ENCODE data around the gene KCNC1. TPM values are rescaled to one million over a fixed set of nuclear protein-coding genes. Genes with fewer than 3 reads are reported as not detected.

KCNC1 gene
- total and polyA plus RNA-seq, 9 of the 15 experiments (the other 6 are each of a cell fraction or from before 2014, with no cell fraction given), result 0.05 to 0.08 TPM; not detected in 7

GRCh38 chr11:17687946-17688670, 46.5 kb upstream of the KCNC1 start:
- ChIA-PET POLR2A (no interaction called here), CTCF (ENCODE audit: low intra/inter-chr PET ratio) (no interaction called here)
- no TSS peak for BruUV-seq (replicated peaks)
- no peaks in the 10 kb centered on the region for H3K36me3 ChIP-seq (ENCODE audit: control insufficient read depth, insufficient read depth, low read length)
- no peaks in the 10 kb centered on the region for H3K79me2 ChIP-seq (ENCODE audit: control insufficient read depth, insufficient read depth, low read length)
- no peaks in the 10 kb centered on the region for H3K9me1 ChIP-seq (ENCODE audit: control insufficient read depth, insufficient read depth, low read length)
- in situ Hi-C loops (cut with MboI), result no loop called here
- peaks cover 22 to 37% of the 10 kb centered on the region in 2 experiments; a peak in 4 of 5 replicates for H3K27me3 ChIP-seq (ENCODE audit: control insufficient read depth in 2 of 2, insufficient read depth in 2 of 2, low read length in 2 of 2)
- no peak overlapping the region for H3K9ac ChIP-seq (ENCODE audit: insufficient read depth in 1 of 2, low read depth in 2 of 2, low read length in 2 of 2)
- intact Hi-C loops (cut with micrococcal nuclease), result no loop called here
- no peaks in the 10 kb centered on the region for H3K4me1 ChIP-seq (replicated peaks in 1 of 2; ENCODE audit: control insufficient read depth in 2 of 2, insufficient read depth in 2 of 2, low read length in 2 of 2)
- no peaks in the 10 kb centered on the region for H4K20me1 ChIP-seq (replicated peaks; ENCODE audit: control insufficient read depth, insufficient read depth, low read length)
- no peak overlapping the region for H2AFZ ChIP-seq (ENCODE audit: low read depth, low read length)
- ATAC-seq (no peak), FAIRE-seq (no peak), DNase-seq (ENCODE audit: extremely low read depth in 1 of 4, low spot score in 3 of 4) (no peak)
- H3K27ac ChIP-seq (ENCODE audit: extremely low read depth, low read depth, low read length), result no peak overlapping the region
- WGBS (ENCODE audit: insufficient coverage, low coverage, missing lambda C conversion rate), result 0% methylated on average over 18 of the region's 18 CpGs
- no peak overlapping the region for H3K4me3 ChIP-seq
- H3K4me2 ChIP-seq (ENCODE audit: insufficient read depth, low read length), result no peak overlapping the region
- no peaks in the 10 kb centered on the region for H3K9me3 ChIP-seq (replicated peaks; ENCODE audit: control insufficient read depth, insufficient read depth, low read depth, low read length)
- TF ChIP-seq ESRRA (IDR thresholded peaks at IDR 0.05; ENCODE audit: borderline replicate concordance, low read depth), result no peak
- TF ChIP-seq HDAC1 (IDR thresholded peaks at IDR 0.05), result no peak
- TF ChIP-seq CREB3 (tag; conservative IDR thresholded peaks at IDR 0.05; ENCODE audit: low read depth), result no peak
- no peak for TF ChIP-seq SRSF9 (IDR thresholded peaks at IDR 0.05; ENCODE audit: borderline replicate concordance, low read depth, low read length)
- TF ChIP-seq ID3 (CRISPR knock-in tag; IDR thresholded peaks at IDR 0.05), result no peak
- TF ChIP-seq ID3 (tag; IDR thresholded peaks at IDR 0.05), result no peak
- TF ChIP-seq ZNF431 (CRISPR knock-in tag; IDR thresholded peaks at IDR 0.05), result no peak
- TF ChIP-seq ZBTB11 (CRISPR knock-in tag; IDR thresholded peaks at IDR 0.05), result no peak
- TF ChIP-seq THRAP3 (IDR thresholded peaks at IDR 0.05; ENCODE audit: borderline replicate concordance), result no peak
- TF ChIP-seq RERE (CRISPR knock-in tag; IDR thresholded peaks at IDR 0.05; ENCODE audit: borderline replicate concordance), result no peak

Data from K562 (cell line).